Lower leg skin (tissue), 3 donors: ENCODE data around the gene ASAP2.

Experiments used
- POLR2A ChIP-seq, 2 donors: fragments of 450-650 bp; IDR thresholded peaks; one replicate each; pipeline ENCODE4 v1.6.1; 2016 to 2017; ENCODE audit warnings: antibody characterized with exemption in 2 of 2, mild to moderate bottlenecking in 1 of 2, moderate library complexity in 1 of 2
- TF ChIP-seq, protein P1 (sequence below), 3 donors: fragments of 450-650 bp; IDR thresholded peaks; one replicate each; pipeline ENCODE4 v1.5.1; 2016; ENCODE audit warnings: antibody characterized with exemption in 3 of 3, mild to moderate bottlenecking in 3 of 3, moderate library complexity in 2 of 3

DNA sequence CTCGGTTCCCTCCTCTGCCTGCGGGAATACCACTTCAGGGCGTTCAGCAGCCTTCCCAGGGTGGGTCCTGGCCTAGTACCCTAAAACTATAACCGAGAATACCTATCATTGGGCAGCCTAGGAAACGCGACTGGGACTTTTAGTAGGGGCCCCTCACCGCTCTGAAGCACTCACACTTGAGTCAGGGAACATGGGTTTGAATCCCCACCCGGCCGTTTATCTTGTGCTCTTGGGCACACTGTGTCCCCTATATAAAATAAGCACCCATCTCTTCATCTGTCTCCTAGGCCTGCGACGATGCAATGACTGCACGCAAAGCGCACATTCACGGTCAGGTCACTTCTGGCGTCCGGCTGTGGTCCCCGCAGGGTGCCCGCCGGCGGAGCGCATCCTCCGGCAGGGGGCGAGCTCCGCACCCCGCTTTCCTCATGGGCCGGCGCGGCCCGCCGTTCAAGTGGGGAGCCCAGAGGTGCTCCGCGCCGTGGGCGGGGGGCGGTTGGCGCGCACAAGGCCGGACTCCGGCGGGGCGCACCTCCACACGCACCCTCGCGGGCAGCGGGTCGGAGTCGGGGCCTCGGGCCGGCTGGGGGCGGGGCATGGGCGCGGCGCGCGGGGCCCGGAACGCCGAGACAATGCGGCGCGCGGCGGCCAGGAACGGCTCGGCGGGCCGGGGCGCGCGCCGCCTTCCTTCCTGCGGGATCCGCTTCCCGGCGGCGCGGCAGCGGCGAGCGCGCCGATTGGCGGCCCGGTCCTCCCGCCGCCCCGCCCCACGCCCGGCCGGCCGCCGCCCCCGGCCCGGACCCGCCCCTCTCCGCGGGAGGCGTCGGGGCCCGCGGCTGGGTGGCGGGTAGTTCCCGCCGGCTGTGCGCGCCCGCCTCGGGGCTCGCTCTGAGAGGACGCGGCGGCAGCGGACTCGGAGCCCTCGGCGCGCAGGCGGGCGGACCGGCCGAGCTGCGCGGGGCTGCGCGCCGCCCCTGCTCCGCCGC is at the start of gene ASAP2:
- TF ChIP-seq, protein P1, sequence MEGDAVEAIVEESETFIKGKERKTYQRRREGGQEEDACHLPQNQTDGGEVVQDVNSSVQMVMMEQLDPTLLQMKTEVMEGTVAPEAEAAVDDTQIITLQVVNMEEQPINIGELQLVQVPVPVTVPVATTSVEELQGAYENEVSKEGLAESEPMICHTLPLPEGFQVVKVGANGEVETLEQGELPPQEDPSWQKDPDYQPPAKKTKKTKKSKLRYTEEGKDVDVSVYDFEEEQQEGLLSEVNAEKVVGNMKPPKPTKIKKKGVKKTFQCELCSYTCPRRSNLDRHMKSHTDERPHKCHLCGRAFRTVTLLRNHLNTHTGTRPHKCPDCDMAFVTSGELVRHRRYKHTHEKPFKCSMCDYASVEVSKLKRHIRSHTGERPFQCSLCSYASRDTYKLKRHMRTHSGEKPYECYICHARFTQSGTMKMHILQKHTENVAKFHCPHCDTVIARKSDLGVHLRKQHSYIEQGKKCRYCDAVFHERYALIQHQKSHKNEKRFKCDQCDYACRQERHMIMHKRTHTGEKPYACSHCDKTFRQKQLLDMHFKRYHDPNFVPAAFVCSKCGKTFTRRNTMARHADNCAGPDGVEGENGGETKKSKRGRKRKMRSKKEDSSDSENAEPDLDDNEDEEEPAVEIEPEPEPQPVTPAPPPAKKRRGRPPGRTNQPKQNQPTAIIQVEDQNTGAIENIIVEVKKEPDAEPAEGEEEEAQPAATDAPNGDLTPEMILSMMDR (IDR thresholded peaks at IDR 0.05) = peak in 1 of 3 donors; percentile 11
- no peak for TF ChIP-seq POLR2A (IDR thresholded peaks at IDR 0.05)
